COLO668 (cell line): Measurements from ENCODE around the gene CCL3.

ENCODE experiments used
- DNase-seq: peaks from one replicate; lab custom pipeline; 2025; ENCODE audit not compliant: unreplicated experiment; lab: John Stamatoyannopoulos, UW

CCL3 gene

GRCh38 chr17:36055921-36056520 lies 33.9 kb downstream of the CCL3 start:
- no peak for DNase-seq

GRCh38 chr17:36055171-36055570 lies 34.8 kb downstream of the CCL3 start:
- DNase-seq: no peak

- no peak for DNase-seq
These were observed 40.3 kb downstream of the CCL3 start for GRCh38 chr17:36049643-36050042.

- no peak for DNase-seq
These were observed 41.9 kb downstream of the CCL3 start for GRCh38 chr17:36048066-36048465.
